GM12801 (cell line): ENCODE data around the gene OR5AS1.

Experiments
- CTCF ChIP-seq: IDR thresholded peaks from one replicate; pipeline ENCODE4 v1.5.1; 2011; ENCODE audit warnings: control low read depth; ENCODE audit not compliant: insufficient read length; ENCODE audit errors: extremely low read depth

OR5AS1 gene

DNA sequence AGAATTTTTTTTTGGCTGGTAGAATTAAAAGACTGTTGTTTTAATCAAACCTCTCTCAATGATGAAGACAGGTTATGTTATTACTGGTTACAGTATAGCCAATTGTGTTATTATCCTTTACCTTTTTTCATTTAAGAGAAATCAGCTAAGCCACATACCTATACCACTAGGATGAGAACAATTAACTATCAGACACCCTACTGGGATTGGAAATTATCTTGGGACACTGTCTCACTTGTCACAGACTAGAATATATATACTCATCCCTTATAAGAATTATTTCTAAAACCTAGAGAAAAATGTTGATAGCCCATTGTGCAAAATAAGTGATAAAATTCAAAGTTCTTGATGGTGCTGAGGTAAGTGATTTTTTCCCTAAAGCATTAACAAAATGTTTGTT is at the start of gene OR5AS1:
TSS of gene OR5AS1 (plus strand) at position 301 of the 400 bp plus-strand sequence. CDS start 2,765 bp downstream, outside the sequence.
- TF ChIP-seq CTCF, result no peak

- TF ChIP-seq CTCF, result no peak
Measured at GRCh38 chr11:55994525-55994924, 32.9 kb upstream of the OR5AS1 start, which contains the start of gene OR5F1. Gene OR5F1, minus strand, starts transcription at chr11:55994625. Its CDS starts 0 bp downstream, at chr11:55994625.

DNA sequence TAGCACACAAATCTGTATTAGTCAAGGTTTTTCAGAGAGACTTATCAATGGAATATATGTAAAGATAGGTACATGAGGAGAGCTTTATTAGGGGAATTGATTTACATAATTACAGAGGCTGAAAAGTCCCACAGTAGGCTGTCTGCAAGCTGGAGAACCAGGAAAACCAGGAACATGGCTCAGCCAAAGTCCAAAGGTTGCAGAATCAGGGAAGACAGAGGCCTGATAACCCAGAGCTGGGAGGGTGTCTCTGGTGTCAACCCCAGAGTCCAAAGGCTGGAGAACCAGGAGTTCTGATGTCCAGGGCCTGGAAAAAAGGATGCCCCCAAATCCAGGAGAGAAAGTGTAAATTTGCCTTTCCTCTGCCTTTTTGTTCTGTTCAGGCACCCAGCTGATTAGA is 16.7 kb upstream of the OR5AS1 start:
- no peak for TF ChIP-seq CTCF

- no peak for TF ChIP-seq CTCF
Measured at GRCh38 chr11:56013805-56014204, 13.6 kb upstream of the OR5AS1 start.

DNA sequence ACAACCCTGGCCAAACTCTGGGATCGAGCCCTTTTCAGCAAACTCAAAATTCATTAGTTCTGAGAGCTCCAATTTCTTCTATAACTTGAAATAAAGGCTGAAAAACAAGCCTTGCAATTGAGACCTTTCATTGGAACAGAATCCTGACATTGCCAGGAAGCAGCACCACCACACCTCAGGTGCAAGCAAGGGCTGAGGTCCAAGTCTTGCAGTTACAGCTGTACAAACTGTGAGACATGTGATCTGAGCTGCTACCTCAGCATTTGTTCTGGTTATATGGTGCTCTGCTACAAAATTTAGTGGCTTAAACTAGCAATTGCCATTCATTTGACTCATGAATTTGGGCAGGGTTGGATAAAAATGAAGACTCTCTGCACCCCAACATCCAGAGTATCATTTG is 18.1 kb downstream of the OR5AS1 start:
- TF ChIP-seq CTCF, result no peak

DNA sequence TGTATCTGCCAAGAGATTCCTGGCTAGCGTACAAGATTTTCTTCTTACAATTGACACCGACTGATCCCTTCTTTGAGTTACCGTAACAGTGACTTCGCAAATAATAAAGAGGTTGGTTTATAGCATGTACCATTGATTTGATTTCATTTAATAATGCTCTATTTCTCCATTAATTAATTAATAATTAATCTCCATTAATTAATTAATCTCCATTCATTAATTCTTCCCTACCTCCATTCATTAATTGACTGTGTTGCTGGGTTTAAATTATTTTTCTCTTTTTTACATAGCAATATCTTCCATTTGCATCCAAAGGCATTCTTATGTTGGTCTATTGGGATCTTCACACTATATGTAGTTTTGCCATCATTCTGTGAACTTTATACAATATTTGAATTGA is 21.0 kb downstream of the OR5AS1 start:
- TF ChIP-seq CTCF, result no peak

- TF ChIP-seq CTCF, result no peak
Measured at GRCh38 chr11:56049487-56049886, 22.0 kb downstream of the OR5AS1 start.

- no peak for TF ChIP-seq CTCF
Measured at GRCh38 chr11:56066980-56067379, 39.5 kb downstream of the OR5AS1 start.
